Endothelial cell of umbilical vein (primary cell): ENCODE results near the gene CAV2. TPM values are rescaled to one million over a fixed set of nuclear protein-coding genes. Genes with fewer than 3 reads are reported as not detected.

Experiments
- BruUV-seq: library from RNA; stranded (reverse); fragments of 400-500 nt; replicated peaks from 2 replicates; lab custom pipeline; 2021; lab: Mats Ljungman, UMichigan
- CTCF ChIA-PET: fragments of 300-600, 350-600 bp; sonication (Branson Sonifier 250); formaldehyde crosslinking; loops from one replicate; lab custom pipeline; 2021; ENCODE audit warnings: antibody characterized with exemption, inconsistent platforms; lab: Charles Lee
- POLR2A ChIA-PET: fragments of 300-600, 350-600 bp; sonication (Branson Sonifier 250); formaldehyde crosslinking; loops from one replicate; lab custom pipeline; 2021; ENCODE audit warnings: antibody characterized with exemption, inconsistent platforms; lab: Charles Lee
- DNase-seq: peaks from one replicate; pipeline ENCODE4 v3.0.0-alpha.2; 2011; ENCODE audit warnings: low read depth, low spot score
- FAIRE-seq: peaks from 2 replicates; lab custom pipeline; 2011; peaks lifted over from hg19 to GRCh38; lab: Jason Lieb, UNC
- H2AFZ ChIP-seq: 2 replicates; pipeline ENCODE4 v1.6.0; 2012; ENCODE audit warnings: low read depth, low read length, control low read depth, inconsistent platforms
- H3K27ac ChIP-seq: 2 replicates; pipeline ENCODE4 v1.5.1; 2011; ENCODE audit warnings: low read depth, mild to moderate bottlenecking, control low read depth, low read length, moderate library complexity; ENCODE audit not compliant: insufficient read depth
- H3K27me3 ChIP-seq, 2 experiments: 2 replicates each; pipeline versions ENCODE4 v1.6.0 to v1.6.1; 2011; ENCODE audit warnings: low read length in 2 of 2, mixed read lengths in 1 of 2; ENCODE audit not compliant: control insufficient read depth in 2 of 2, insufficient read depth in 2 of 2
- H3K36me3 ChIP-seq, 2 experiments: 2 replicates in 1 of 2; 3 replicates in 1 of 2; pipeline ENCODE4 v1.5.1; 2011; ENCODE audit warnings: low read length in 2 of 2, mild to moderate bottlenecking in 1 of 2, moderate library complexity in 1 of 2; ENCODE audit not compliant: control insufficient read depth in 2 of 2, insufficient read depth in 2 of 2; ENCODE audit errors: extremely low read depth in 1 of 2
- H3K4me1 ChIP-seq: 3 replicates; pipeline ENCODE4 v1.5.1; 2011; ENCODE audit warnings: mild to moderate bottlenecking, low read length; ENCODE audit not compliant: control insufficient read depth, insufficient read depth; ENCODE audit errors: extremely low read depth
- H3K4me2 ChIP-seq: 2 replicates; pipeline ENCODE4 v1.6.1; 2011; ENCODE audit warnings: low read length, control low read depth, mixed read lengths; ENCODE audit not compliant: insufficient read depth
- H3K4me3 ChIP-seq, 3 experiments: fragments of 200-600 bp in 1 of 3; sonication (generic), shearing (Covaris generic) in 1 of 3; replicated peaks in 1 of 3; 2 replicates each; pipeline ENCODE4 v1.5.1; 2011 to 2016; ENCODE audit warnings: control low read depth in 3 of 3, low read length in 3 of 3, mild to moderate bottlenecking in 2 of 3, inconsistent platforms in 1 of 3, low read depth in 1 of 3, moderate library complexity in 1 of 3; ENCODE audit not compliant: insufficient read depth in 1 of 3
- H3K79me2 ChIP-seq: 2 replicates; pipeline ENCODE4 v1.6.0; 2012; ENCODE audit warnings: low read length, inconsistent platforms; ENCODE audit not compliant: control insufficient read depth, insufficient read depth
- H3K9ac ChIP-seq: replicated peaks from 2 replicates; pipeline ENCODE3; 2011; ENCODE audit warnings: low read length, control low read depth; ENCODE audit not compliant: insufficient read depth; ENCODE audit errors: extremely low read depth
- H3K9me1 ChIP-seq: replicated peaks from 3 replicates; pipeline ENCODE4 v1.6.0; 2011; ENCODE audit warnings: mild to moderate bottlenecking, low read length; ENCODE audit not compliant: control insufficient read depth, insufficient read depth; ENCODE audit errors: extremely low read depth
- H3K9me3 ChIP-seq: replicated peaks from 2 replicates; pipeline ENCODE4 v1.5.1; 2012; ENCODE audit warnings: low read length, inconsistent platforms; ENCODE audit not compliant: control insufficient read depth, insufficient read depth
- H4K20me1 ChIP-seq: replicated peaks from 2 replicates; pipeline ENCODE3; 2011; ENCODE audit warnings: mild to moderate bottlenecking, low read length; ENCODE audit not compliant: control insufficient read depth, insufficient read depth; ENCODE audit errors: extremely low read depth
- FOS ChIP-seq: IDR thresholded peaks from 2 replicates; pipeline ENCODE4 v1.6.1; 2011; ENCODE audit warnings: mild to moderate bottlenecking, low read length, moderate library complexity, borderline replicate concordance; ENCODE audit not compliant: insufficient read depth
- GATA2 ChIP-seq: IDR thresholded peaks from 2 replicates; pipeline ENCODE4 v1.7.0; 2011; ENCODE audit warnings: low read depth, mild to moderate bottlenecking, moderate library complexity, mixed read lengths, low read length; ENCODE audit not compliant: insufficient read length, insufficient read depth
- JUN ChIP-seq: IDR thresholded peaks from 2 replicates; pipeline ENCODE4 v1.6.1; 2011; ENCODE audit warnings: borderline replicate concordance, low read depth; ENCODE audit not compliant: insufficient read length, insufficient read depth
- MAX ChIP-seq: IDR thresholded peaks from 2 replicates; pipeline ENCODE4 v1.6.1; 2011; ENCODE audit not compliant: insufficient read depth, insufficient read length
- POLR2A ChIP-seq: IDR thresholded peaks from 2 replicates; pipeline ENCODE4 v1.6.1; 2012; ENCODE audit warnings: low read depth, mild to moderate bottlenecking, control low read depth, low read length
- POLR2AphosphoS5 ChIP-seq: IDR thresholded peaks from 2 replicates; pipeline ENCODE4 v1.6.1; 2012; ENCODE audit warnings: low read depth, mild to moderate bottlenecking, control low read depth, low read length, moderate library complexity; ENCODE audit not compliant: insufficient read depth
- dilution Hi-C: fragments of 300-500 bp; cut with MboI; formaldehyde crosslinking; loops from one replicate; pipeline ENCODE4 v1.15.0; 2019; ENCODE audit warnings: low sequenced_read_pairs; ENCODE audit not compliant: extremely low pct_ligation_motif_present
- intact Hi-C: fragments of 100-400 bp; cut with micrococcal nuclease; formaldehyde crosslinking; loops from one replicate; pipeline ENCODE4 v1.10.0; 2022
- polyA plus RNA-seq, 4 experiments: library from polyadenylated mRNA; depleted of rRNA in 3 of 4; stranded (reverse) in 3 of 4; unstranded in 1 of 4; fragments of >200 nt; gene quantifications; 2 replicates each; pipeline versions ENCODE4 v1.2.1 to v1.2.3, GENCODE V29; 2011 to 2012; ENCODE audit warnings: missing spikeins in 1 of 4
- total RNA-seq: library from RNA; stranded (reverse); gene quantifications from 2 replicates; pipeline ENCODE4 v1.2.3, GENCODE V29; 2021

CAV2 gene
- total and polyA plus RNA-seq, 2 donors (not counting 3 experiments of a cell fraction or from before 2014, with no cell fraction given), result 179 to 327 TPM

- peak overlapping the region; percentile 100 for H3K9ac ChIP-seq
- peaks cover 64% of the 10 kb centered on the region for H3K4me1 ChIP-seq
- peak; percentile 21 for TF ChIP-seq POLR2A
- peak; percentile 97 for TF ChIP-seq FOS
- TF ChIP-seq GATA2, result no peak
- peak; percentile 66 for TF ChIP-seq JUN
- peak; percentile 41 for TF ChIP-seq POLR2AphosphoS5
- TF ChIP-seq MAX, result no peak
- intact Hi-C loops (loop anchor here (10.0 kb wide), 1 partner anchor 147 kb away; the partner anchor contains the start of gene MET), dilution Hi-C loops (no loop called here)
- H3K36me3 ChIP-seq, result peaks cover 14 to 35% of the 10 kb centered on the region in 2 experiments
- BruUV-seq, result no TSS peak
- peak overlapping the region; percentile 97 for H3K27ac ChIP-seq
- peak; percentile 87 for FAIRE-seq
- H3K9me1 ChIP-seq, result no peaks in the 10 kb centered on the region
- no peaks in the 10 kb centered on the region for H3K9me3 ChIP-seq
- POLR2A ChIA-PET, result interaction anchor here (1.0 to 1.2 kb wide), 2 partner anchors 17 to 174 kb away, joined by 3 read pairs; no protein-coding TSS in a partner anchor
- peak; percentile 92 for DNase-seq
- peak overlapping the region; percentile 79 for H3K4me2 ChIP-seq
- CTCF ChIA-PET, result interaction anchor here (0.6 to 5.1 kb wide), 12 partner anchors 29 to 348 kb away, joined by 3 to 64 read pairs (median 8); partner anchors contain the start of gene CAV2
- peaks cover 82% of the 10 kb centered on the region for H3K79me2 ChIP-seq
- no peaks in the 10 kb centered on the region for H3K27me3 ChIP-seq
- H2AFZ ChIP-seq, result no peak overlapping the region
- peak overlapping the region; percentile 74 to 98 (median 90) for H3K4me3 ChIP-seq
- peaks cover 9% of the 10 kb centered on the region for H4K20me1 ChIP-seq
Observed at GRCh38 chr7:116528008-116528789, 28.7 kb downstream of the CAV2 start.
